Measurements from ENCODE around the gene RYR2. TPM values are rescaled to one million over a fixed set of nuclear protein-coding genes. Genes with fewer than 3 reads are reported as not detected.

Gene RYR2
- total RNA-seq, 1 donor, result not detected

DNA sequence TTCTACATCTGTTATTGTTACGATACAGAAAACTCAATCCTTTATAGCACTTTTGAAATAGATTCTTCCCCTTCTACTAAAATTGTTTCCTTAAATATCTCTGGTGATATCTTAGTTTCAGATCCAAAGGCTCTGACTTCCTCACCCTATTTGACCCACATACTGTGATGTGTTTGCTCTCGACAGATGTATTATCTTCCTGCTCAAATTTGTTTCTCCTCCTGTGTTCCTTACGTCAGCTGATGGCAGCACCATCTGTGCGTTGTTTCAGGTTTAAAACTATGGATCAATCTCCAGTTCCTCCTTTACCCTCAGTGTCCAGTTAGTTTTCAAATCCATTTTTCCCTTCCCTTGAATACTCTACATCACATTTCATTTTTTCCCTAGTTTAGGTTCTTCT lies 274.4 kb downstream of the RYR2 start:
- TF ChIP-seq, protein P1, sequence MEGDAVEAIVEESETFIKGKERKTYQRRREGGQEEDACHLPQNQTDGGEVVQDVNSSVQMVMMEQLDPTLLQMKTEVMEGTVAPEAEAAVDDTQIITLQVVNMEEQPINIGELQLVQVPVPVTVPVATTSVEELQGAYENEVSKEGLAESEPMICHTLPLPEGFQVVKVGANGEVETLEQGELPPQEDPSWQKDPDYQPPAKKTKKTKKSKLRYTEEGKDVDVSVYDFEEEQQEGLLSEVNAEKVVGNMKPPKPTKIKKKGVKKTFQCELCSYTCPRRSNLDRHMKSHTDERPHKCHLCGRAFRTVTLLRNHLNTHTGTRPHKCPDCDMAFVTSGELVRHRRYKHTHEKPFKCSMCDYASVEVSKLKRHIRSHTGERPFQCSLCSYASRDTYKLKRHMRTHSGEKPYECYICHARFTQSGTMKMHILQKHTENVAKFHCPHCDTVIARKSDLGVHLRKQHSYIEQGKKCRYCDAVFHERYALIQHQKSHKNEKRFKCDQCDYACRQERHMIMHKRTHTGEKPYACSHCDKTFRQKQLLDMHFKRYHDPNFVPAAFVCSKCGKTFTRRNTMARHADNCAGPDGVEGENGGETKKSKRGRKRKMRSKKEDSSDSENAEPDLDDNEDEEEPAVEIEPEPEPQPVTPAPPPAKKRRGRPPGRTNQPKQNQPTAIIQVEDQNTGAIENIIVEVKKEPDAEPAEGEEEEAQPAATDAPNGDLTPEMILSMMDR (IDR thresholded peaks at IDR 0.05; ENCODE audit: insufficient read depth, low read length), result no peak
- DNase-seq (ENCODE audit: low read depth), result no peak

DNA sequence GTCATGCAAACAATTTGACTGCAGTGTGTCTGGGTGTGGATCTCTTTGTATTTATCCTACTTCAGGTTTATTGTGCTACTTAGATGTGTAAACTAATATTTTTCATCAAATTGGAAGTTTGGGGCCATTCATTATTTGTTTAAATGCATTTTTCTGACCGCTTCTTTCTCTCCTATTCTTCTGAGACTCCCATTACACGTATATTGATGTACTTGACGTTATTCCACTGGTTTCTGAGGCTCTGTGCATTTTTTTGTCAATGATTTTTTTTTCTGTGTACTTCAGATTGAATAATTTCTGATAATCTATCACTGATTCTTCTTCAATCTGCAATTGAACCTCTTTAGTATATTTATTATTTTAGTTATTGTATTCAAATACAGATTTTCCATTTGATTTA lies 276.8 kb downstream of the RYR2 start:
- no peak overlapping the region for H3K4me3 ChIP-seq (ENCODE audit: low read depth, low read length)
- TF ChIP-seq, protein P1 (IDR thresholded peaks at IDR 0.05; ENCODE audit: insufficient read depth, low read length), result no peak

More for the DNA sequence above, 274.4 kb downstream of the RYR2 start:
- H3K4me3 ChIP-seq (ENCODE audit: low read depth, low read length), result no peak overlapping the region

DNA sequence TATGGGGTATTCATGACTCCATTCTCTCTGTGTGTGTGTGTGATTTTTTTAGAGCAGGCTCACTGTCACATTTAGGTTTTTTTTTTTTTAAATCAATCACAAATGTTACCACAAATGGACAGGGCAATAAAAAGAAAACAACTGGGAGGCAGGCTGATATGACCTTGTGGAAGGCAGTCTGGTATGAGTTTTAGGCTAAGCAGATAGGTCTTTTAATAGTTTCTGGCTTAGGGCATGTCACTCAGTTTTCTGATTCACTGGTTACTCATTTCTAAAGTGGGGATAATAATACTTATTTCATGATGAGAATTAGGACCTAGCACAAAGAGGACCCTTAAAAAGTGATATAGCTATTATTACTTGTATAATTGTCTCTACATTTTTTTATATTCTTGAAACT lies 278.9 kb downstream of the RYR2 start:
- no peak overlapping the region for H3K4me3 ChIP-seq (ENCODE audit: low read depth, low read length)
- TF ChIP-seq, protein P1 (IDR thresholded peaks at IDR 0.05; ENCODE audit: insufficient read depth, low read length), result no peak
- no peak for DNase-seq (ENCODE audit: low read depth)

More for the DNA sequence above, 276.8 kb downstream of the RYR2 start:
- DNase-seq (ENCODE audit: low read depth), result no peak

DNA sequence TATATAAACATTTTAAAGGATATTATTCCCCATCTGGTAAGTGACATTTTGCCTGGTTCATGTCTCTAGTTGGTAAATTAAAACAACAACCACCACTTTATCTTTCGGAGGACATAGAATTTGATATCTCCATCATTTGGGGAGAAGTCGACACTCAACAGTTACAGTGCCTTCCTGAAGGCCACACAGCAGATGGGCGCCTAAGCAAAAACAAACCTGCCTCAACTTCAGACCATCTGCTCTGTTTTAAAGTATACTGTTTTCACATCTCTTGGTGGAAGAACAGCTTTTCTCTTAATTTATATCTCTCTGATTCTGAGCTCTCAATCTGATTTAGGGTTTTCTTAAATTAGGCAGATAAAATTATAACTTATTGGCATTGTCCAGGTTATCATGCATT lies 282.2 kb downstream of the RYR2 start:
- no peak for DNase-seq (ENCODE audit: low read depth)
- H3K4me3 ChIP-seq (ENCODE audit: low read depth, low read length), result no peak overlapping the region
- TF ChIP-seq, protein P1 (IDR thresholded peaks at IDR 0.05; ENCODE audit: insufficient read depth, low read length), result no peak

DNA sequence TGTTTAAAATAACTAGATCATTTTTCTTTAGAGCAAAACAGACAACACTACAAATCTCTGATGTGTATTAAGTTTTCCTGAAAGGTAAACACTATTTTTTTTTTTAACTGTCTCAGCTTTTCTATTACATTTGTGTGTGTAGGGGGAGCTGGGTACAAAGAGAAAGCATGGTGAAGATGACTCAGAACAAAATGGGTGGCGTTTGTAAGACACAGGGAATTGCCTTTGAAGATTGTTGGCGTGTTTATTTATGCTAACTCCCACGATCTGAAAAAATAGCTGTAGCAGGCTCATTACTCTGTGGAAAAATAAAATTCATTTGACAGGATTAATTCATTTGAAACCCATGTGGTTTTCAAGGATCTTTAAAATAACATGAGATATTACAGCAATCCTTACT lies 285.1 kb downstream of the RYR2 start:
- no peak for DNase-seq (ENCODE audit: low read depth)
- no peak overlapping the region for H3K4me3 ChIP-seq (ENCODE audit: low read depth, low read length)
- TF ChIP-seq, protein P1 (IDR thresholded peaks at IDR 0.05; ENCODE audit: insufficient read depth, low read length), result no peak

DNA sequence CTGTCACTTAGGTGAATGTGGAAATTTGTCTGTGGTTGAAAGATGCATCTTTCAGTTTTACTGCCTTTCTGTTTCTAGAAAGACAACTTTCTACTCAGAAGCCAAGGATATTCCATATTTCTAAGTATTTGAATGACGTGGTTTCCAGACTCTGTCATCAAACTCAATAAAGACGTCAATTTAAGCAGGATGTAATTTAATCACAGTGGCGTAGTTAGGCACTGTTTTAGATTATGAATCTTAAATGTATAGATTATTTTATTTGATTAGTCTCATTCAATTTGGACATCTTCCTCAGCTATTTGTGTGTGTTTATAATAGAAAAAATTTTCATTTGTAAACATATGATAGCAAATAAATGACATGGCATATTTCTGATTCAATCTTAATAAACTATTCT lies 298.9 kb downstream of the RYR2 start:
- no peak for DNase-seq (ENCODE audit: low read depth)
- TF ChIP-seq, protein P1 (IDR thresholded peaks at IDR 0.05; ENCODE audit: insufficient read depth, low read length), result no peak
- H3K4me3 ChIP-seq (ENCODE audit: low read depth, low read length), result no peak overlapping the region

DNA sequence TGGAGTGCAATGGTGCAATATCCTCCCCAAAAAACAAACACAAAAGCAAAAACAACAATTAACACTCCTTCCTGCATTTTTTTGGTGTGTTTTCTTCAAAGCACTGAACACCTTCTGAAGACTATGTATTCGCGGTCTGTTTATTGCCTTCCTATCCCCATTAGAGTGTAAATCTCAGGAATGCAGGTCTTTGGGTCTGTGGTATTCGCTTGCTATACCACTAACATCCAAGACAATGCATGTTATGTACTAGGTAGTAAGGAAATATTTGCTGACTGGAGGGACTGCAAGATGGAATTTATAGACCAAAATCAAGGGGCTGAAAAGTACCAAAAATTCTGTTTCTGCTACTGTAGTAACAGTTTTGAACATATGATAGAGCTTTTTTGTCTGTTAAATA lies 299.4 kb downstream of the RYR2 start:
- TF ChIP-seq, protein P1 (IDR thresholded peaks at IDR 0.05; ENCODE audit: insufficient read depth, low read length), result no peak
- no peak for DNase-seq (ENCODE audit: low read depth)
- no peak overlapping the region for H3K4me3 ChIP-seq (ENCODE audit: low read depth, low read length)

All from fibroblast of the aortic adventitia (primary cell).